DMS153 treated with DMSO at 0.1 percent for 48 hours (cell line): ENCODE data around the gene KCNE3.

ENCODE experiments used
- DNase-seq: peaks from one replicate; lab custom pipeline; 2025; ENCODE audit not compliant: unreplicated experiment; lab: John Stamatoyannopoulos, UW

The KCNE3 gene

DNA sequence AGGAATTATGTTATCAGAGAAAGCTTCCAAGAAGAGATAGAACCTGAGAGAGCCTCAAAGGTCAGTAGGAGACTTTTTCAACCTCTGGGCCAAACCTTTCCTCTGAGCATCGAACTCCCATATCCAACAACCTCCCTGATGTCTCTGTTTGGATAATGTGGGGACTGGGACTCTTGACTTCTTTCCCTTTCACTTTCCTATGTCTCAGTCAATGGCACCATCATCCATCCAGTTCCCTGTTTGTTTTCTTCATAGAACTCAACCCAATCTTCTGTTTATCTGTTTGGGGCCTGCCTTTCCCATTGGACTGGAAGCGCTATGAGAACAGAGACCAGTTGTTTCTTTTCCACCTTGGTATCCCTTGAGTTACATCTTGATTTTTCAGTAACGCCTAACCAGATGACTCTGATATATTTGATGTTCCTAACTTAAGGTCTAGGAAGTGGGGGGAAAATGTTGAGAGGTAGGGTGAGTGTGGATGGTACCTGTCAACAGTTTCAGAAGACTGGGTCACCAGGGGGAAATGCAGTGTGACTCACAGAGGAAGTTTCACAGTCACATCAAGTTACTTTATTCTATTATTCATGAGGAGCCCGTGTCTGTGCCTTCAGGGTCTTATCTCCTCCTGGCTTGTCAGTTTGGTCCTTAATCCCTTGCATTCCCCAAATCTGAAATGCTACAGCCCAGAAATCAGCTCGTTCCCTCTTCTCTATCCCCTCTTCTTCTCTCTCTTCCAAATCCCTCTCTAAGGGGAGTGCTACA lies 4.5 kb upstream of the KCNE3 start:
- no peak for DNase-seq

DNA sequence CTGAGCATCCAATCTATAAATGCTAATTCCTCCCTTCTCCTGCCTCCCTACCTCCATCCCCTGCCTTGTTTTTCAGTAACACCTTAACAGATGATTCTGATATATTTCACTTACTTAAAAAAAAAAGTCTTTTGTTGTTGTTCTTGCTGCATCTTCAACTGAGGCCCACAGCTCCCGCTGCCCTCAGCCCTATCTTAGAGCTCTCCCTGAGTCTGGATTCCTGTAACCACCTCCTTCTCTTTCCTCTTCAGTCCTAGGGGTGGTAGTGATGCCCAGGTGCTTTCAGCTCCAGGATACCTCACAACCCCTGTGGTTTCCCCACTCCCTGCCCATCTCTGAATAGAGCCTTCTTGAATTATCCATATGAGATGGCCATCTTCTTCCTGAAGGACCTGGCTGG lies 3.7 kb upstream of the KCNE3 start:
- no peak for DNase-seq

DNA sequence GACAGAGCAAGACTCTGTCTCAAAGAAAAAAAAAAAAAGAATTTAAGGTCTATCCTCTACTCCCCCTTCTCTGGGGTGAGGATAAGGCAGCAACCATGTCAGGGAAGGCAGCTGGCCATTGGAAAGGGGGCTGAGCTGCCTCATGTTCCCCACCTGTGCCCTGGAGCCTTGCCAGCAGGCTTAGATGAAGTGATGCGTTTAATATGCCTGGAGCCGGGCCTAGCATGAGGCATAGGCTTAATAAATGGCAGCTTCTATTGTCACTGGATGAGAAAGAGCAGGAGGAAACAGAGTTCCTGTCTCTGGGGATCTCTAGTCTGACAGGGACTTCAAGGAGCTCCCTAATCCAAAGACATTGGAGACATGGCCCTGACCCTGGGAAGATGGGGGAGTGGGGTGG lies 3.2 kb upstream of the KCNE3 start:
- DNase-seq, result no peak

DNA sequence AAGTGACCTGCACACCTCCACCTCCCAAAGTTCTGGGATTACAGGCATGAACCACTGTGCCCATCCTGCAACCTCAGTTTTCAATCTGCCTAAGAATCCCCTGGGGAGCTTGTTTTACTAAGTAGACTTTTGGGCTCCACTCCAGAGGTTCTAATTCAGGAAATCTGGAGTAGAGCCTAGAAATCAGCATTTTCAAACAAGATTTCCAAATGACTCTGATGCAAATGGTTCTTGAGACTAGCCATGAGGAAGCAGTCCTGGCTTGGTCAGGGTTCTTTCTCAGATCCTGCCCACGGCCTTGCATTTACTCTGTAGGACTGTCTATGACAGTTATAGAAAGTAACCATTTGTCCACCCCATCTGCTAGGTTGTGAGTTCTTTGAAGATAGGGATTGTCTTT lies 1.6 kb upstream of the KCNE3 start:
- DNase-seq, result no peak

DNA sequence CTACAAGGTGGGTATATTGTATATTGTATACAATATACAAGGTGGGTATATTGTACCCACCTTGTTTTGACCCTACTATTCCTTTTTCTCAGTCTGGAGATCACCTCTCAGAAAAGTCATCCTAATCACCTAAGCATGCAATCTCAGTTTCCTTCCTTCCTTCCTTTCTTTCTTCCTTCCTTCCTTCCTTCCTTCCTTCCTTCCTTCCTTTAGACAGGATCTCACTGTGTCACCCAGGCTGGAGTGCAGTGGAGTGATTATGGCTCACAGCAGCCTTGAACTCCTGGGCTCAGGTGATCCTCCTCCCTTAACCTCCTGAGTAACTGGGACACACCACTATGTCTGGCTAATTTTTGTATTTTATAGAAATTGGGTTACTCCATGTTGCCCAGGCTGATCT lies 1.2 kb upstream of the KCNE3 start:
- DNase-seq, result no peak

DNA sequence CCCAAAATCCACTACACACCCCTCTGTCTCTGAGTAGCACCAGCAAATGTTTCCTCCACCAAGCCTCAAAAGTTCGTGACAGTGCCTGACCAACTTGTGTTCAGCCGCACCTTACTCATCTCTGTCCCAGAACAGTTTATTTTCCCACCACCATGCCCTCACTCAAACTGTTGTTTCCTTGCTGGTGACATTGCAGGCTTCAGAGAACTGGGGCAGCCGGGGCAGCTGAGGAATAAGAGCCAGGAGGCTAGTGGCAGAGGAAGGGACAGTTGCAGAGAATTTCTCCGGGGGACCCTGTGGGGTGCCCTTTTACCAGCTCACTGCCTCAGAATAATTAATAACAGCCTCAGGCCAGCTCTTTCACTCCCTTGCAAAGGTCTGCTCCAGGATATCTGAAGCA lies 709 bp upstream of the KCNE3 start:
- no peak for DNase-seq

DNA sequence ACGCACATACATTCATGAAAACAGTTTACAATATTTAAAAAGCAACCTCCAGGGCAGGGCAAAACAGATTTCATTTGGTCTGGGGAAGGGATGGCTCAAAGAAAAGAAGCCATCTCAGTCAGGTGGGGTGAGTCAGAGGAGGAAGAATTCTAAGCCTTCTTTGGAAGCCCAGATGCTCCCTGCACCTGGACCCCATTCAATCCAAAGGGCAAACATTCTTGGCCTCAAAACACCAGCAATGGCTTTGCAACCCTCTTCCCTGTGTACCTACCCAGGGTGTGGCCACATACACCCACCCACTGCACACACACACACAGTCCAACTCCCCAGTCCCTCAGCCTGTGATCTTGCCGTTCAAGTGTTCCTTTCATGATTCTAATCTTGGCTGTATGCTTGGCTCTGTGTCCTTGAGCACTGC lies 2.0 kb downstream of the KCNE3 start:
- DNase-seq, result no peak

DNA sequence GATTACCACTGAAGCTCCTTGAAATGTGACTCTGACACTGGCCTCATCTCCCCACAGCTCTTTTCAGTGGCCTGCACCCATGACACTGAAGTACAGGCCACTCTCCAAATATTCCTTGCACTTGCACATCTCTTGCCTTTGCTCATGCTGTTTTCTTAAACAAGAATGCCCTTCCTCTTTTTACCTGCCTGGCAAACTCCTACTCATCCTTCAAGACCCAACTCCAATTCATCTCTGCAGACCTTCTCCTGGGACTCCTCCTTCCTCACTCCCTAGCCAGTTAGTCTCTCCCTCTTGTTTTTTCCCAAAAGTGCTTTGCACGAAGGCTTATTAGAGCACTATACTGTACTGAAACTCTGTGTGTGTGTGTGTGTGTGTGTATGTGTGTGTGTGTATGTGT lies 2.6 kb downstream of the KCNE3 start:
- DNase-seq, result no peak

DNA sequence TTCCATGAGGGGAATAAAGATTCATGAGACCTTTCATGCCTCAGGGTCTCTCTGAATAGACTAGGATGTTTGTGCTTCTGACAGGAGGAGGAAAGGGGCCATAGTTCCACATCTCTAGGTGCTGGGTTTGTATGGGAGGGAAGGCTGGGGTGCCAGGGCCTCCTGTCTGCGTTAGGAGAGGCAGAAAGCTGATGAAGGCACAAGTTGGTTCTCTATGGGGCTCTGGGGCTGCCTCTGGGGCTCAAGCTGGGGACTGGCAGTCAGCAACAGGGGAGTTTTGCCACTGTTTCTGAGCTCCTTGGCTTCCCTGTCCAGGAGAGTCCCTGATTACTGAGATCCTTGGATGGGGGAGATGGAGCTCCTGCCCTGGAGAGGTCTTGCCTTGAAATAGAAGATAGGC lies 4.1 kb downstream of the KCNE3 start:
- DNase-seq, result no peak

DNA sequence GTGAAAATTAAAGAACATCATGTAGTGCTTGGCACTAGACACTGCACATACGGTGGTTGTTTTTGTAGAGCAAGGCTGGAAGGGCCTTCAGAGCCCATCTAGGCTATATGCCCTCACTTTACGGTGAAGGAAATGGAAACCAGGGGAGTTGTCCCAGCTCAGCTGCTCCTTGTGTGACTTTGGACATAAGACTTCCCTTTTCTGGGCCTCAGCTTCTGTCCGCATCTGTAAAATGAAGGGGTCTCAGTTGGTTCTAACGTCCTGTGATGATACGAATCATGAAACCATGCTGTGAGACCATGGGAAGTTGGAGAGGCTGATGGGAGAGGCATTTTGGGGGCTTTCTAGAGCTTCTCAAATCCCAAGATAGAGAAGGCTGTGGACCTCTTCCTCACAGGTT lies 4.7 kb downstream of the KCNE3 start:
- DNase-seq, result no peak

DNA sequence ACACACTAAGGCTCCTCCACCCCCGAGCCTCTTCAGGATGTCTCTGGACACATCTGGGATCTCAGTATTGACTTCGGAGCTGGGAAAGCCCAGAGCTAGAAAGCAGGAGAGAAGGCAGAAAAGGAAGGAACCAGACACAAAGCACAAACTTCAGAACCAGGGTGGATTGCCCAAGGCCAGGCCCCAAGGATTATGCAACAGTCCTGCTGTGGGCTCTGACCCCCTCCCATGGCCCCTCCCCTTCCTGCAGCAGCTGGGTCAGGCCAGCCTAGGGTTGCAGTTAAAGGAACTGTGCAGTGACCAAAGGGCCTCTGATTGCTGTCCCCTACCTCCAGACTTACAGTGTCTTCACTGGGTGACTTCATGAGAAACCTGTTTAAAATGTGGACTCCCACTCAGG lies 5.3 kb downstream of the KCNE3 start:
- no peak for DNase-seq

DNA sequence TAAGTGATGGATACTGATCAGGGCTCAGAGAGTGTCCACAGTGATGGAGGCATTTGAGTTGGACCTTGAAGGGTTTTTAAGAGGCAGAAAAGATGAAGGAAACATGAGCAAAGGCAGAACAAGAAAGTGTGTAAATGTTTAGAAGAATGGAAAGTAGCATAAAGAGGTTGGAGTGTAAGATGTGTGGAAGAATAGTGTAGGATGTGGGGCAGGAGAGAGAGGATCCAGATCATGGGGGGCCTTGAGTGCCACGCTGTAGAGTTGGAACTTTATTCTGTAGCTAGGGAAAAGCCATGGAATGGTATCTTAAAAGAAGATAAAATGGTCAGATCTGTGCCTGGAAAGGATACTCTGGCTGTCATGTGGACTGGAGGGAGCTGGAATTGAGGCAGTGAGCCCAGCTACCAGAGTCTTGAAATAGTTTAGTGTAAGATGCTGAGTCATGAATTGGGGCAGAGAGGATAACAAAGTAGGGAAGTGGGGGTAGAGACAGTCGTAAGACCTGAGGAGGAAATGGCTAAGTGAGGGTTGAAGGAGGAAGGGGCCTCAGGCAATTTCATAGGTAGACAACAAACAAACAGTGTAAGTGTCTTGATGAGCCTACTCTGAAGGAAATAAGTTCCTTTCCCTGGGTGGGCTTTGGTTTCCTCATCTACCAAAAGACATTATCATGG lies 6.7 kb downstream of the KCNE3 start:
- no peak for DNase-seq

DNA sequence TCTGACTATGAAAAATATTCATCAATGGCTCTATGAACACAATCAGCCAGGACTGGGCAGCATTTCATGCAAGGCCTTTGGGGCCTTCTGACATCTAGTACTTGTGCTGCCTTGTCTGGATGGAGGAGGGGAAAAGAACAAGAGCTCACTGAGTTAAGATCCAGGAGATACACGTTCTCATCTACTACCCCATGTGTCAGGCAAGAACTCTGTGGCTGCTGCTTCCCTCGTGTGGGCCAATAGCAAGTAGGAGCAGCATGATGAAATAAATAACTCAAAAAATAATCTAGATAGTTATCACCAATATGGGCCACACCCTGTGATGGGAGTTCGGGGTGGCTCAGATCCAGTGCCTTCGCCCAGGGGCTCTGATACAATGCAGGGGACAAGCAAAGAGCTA lies 7.3 kb downstream of the KCNE3 start:
- no peak for DNase-seq

DNA sequence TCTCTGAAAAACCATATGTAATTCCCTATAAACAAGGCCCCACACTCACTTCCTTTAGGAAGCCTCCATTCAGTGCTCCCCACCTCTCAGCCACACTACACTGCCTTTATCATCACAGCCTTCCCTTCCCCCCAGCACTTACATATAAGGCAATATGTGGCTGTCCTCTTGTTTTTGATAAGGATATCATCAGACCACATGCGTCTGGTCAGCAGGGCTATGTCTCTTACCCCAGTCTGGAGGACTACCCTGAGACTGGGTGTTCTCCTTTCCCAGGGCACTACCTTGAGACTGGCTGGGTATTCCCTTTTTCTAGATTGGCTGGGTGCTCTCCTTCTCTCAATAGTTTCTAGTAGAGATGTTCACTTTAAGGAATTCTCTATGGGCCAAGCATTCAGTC lies 7.8 kb downstream of the KCNE3 start:
- DNase-seq, result no peak

DNA sequence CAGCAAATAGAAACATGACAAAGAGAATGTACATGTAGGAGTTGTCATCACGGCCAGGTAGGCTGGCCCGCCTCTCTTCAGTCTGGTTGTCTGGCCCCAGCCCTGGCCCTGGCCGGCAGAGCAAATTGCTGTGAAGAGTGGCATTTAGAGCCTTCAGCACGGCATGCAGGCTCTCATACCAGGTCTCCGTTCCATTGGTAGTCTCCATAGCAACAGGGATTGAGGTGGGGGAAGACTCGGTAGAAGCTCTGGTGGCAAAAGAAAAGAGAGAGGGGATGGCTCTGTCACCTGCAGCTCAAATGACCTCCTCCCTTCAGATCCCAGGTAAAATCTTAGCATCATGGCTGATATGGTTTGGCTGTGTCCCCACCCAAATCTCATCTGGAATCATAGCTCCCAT lies 10.0 kb downstream of the KCNE3 start:
- DNase-seq, result no peak

DNA sequence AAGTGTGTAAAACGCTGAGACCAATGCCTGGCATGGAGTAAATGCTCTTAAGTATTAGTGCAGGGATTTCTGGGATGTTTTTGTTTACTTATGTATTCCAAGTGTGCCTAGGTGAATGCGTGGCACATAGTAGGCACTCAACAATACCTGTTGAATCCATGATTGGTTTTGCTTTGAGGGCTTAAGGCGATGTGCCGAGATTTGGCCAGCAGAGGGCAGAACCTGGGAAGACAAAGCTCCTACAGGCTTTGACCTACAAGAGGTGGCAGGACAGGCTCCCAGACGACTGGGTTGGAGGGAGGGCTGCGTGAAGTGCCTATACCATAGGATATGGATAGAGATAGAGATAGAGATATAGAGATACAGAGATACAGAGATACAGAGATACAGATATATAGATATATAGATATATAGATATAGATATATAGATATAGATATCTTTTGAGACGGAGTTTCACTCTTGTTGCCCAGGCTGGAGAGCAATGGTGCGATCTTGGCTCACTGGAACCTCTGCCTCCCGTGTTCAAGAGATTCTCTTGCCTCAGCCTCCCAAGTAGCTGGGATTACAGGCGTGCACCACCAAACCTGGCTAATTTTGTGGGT lies 13.9 kb downstream of the KCNE3 start:
- DNase-seq, result peak; percentile 25

DNA sequence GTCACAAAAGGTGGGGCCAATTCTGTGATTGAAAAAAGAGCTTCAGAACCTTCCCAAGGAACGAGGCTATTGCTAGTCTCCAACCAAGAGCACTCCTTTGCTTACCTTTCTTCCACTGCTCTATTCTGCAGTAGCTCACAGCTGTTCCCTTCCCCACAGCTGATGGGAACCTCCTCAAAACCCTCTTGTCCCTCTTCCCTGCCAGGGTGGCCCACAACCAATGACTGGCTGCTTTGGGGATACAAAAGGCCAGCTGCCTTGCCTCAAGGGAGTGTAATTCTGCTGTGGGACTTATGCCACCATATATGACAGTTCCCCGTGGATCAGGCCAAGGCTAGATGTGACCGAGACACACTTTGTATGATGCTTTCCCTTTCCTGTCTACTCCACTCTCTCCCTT lies 15.0 kb downstream of the KCNE3 start:
- no peak for DNase-seq

DNA sequence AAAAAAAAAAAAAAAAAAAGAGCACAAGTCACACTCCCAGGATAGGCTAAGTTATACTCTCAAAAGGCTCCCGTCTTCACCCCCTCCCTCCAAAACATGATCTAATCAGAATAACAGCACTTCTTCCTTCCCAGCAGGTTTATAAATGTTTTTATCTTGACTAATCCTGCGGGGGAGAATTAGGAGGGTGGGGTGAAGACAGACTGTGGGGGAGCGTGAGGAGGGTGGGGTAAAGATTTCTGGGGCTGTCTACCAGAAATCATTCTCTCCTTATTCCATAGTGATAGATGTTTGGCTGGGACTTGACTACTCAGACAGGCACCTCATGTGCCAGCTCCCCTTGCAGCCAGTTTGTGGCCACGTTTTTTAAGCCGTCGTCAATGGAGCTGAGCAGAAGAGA lies 17.0 kb downstream of the KCNE3 start:
- DNase-seq, result no peak

DNA sequence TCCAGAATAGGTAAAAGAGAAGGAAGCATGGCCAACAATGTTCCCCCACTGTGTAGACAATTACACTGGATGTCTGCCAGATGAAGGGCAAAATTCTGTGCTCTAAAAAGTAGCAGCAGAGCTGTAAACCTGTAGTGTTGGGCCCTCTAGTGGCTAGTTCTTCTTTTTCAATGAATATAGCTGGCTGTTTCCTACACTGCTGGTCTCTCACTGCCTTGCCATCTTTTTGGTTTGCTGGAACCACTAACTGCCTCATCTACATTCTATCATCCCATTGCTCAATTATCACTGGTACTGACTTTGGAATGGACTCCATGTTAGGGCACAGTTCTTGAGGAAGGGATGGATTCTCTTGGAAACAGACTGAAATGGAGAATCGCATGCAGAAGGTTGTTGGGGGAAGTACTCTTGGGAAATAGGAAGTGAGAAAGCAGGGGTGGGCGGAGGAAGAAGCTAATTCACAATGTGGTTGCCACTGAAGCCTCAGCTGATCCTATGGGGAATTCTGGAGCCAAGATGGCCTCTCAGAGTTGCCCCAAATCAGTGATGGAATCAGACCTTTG lies 17.9 kb downstream of the KCNE3 start:
- peak; percentile 85 for DNase-seq

DNA sequence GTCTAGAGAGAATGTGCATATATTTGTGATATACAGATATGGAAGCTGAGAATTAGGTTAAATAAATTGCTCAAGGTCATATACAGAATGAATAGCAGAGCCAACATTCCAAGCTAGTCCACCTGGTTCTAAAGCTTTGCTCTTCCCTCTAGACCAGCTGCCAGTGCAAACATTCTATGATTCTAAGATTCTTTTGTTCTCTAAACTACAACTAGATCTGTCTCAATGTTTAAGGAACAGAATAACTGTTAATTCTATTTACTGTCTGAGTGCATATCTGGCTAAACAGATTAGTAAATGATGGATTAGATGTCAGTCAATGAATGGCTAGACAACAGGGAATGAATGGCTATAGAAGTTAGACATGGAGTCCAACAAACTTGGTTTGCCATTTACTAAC lies 19.6 kb downstream of the KCNE3 start:
- no peak for DNase-seq

DNA sequence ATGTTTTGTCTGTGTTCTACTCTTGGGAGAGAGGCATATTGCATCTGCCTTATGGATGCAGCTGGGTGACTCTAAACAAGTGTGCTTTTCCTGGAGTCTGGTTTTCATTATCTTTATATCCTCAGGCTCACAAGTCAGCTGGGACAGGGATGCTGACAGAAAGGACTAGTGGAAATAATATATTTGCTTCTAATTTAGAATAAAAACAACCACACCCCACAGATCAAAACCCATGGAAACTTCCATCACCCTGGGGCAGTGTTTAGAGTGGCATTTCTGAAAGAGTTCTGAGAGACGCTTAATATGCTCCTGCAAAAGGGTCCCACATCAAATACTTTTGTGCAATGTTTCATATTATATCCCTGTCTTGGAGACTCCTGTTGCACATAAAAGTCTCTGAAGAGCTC lies 20.8 kb downstream of the KCNE3 start:
- DNase-seq, result no peak

DNA sequence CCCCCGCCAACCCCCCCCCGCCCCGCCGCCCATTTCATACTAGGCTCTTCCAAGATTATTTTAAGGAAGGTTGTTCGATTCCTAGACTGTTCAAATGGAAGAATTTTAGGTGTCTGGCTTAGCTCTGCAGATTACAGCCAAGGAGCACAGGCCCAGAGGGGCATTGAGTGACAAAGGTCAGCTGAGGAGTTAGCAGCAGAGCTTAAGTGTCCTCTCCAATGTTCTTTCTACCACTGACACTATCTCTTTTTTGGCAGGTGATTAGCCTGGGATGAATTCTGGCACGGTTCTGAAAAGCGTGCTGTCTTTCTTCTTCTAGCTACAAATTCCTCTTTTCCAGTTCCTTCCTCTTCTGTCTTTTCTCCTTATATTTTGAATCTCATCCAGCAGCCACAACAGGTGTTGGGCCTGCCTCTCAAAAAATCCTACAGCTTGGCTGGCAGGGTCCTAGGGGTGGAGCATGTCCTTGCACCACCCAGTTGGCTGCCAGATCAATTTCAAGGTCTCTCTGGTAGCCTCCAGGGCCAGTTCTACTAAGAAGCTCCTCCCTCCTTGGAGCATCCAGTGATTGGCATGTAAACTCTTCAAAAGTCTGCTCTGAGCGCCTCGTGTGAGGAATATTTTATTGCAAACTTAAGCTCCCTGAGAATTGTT lies 23.0 kb downstream of the KCNE3 start:
- DNase-seq, result no peak
